Measurements from ENCODE around the gene CHD9.
"Not testable (repeated sequence)": the region's sequence is repeated elsewhere in the genome, so short reads cannot be mapped to it uniquely, and the experiment has no call there.

CHD9 gene

DNA sequence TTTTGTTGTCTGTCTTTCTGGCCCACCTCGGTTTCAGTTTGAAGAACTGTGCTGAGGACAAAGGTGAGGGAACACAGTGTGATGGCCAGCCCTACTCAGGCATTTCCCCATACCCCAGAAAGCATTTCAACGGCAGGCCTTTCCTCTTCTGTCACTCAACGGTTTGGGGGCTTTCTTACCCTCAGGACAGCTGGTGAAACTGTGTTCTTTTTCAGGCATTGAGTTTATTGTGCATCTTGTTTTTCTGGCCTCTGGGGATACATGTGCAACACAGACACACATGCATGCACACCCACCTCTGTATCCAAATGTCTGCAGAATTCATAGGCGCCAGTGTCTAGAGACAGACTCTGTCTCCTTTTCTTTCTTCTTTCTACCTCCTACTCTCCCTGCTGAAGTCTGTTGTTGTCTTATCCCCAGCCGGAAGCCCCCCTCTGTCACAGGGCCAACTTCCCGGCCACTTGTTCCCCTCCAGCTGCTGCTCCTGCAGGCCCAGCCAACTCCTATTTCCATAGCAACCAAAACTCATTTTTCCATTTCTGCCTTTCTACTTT lies 17.0 kb downstream of the CHD9 start:
- no peak for DNase-seq (ENCODE audit: low read depth, low spot score)

DNA sequence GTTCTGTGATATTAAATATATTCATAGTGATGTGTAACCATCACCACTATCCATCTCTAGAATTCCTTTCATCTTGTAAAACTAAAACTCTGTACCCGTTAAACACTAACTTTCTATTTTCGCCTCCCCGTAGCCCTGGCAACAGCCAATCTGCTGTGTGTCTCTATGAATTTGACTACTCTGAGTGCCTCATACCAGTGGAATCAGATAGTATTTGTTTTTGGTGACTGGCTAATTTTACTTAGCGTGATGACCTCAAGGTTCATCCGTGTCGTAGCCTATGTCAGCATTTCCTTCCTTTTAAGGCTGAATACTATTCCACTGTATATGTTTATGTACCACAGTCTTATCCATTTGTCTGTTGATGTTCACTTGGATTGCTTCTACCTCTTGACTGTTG lies 18.2 kb downstream of the CHD9 start:
- no peak for DNase-seq (ENCODE audit: low read depth, low spot score)

GRCh38 chr16:53074296-53074695 lies 19.5 kb downstream of the CHD9 start:
- DNase-seq (ENCODE audit: low read depth, low spot score), result not testable (repeated sequence)

- DNase-seq (ENCODE audit: low read depth, low spot score), result not testable (repeated sequence)
Observed at GRCh38 chr16:53075461-53075860, 20.7 kb downstream of the CHD9 start.

DNA sequence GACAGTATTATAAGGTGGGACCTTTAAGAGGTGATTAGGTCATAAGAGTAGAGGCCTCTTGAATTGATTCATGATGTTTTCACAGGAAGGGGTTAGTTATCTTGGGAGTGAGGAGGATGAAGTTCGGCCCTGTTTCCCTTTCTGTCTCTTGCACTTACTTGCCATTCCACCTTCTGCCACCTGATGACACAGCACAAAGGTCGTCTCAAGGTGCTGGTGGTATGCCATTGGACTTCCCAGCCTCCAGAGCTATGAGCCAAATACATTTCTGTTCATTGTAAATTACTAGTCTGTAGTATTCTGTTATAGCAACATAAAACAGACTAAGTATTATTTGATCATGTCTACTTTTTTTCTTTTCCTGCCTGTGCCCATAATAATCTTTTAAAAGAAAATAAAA lies 23.5 kb downstream of the CHD9 start:
- DNase-seq (ENCODE audit: low read depth, low spot score), result no peak

- no peak for DNase-seq (ENCODE audit: low read depth, low spot score)
Observed at GRCh38 chr16:53078765-53079485, 24.1 kb downstream of the CHD9 start.

DNA sequence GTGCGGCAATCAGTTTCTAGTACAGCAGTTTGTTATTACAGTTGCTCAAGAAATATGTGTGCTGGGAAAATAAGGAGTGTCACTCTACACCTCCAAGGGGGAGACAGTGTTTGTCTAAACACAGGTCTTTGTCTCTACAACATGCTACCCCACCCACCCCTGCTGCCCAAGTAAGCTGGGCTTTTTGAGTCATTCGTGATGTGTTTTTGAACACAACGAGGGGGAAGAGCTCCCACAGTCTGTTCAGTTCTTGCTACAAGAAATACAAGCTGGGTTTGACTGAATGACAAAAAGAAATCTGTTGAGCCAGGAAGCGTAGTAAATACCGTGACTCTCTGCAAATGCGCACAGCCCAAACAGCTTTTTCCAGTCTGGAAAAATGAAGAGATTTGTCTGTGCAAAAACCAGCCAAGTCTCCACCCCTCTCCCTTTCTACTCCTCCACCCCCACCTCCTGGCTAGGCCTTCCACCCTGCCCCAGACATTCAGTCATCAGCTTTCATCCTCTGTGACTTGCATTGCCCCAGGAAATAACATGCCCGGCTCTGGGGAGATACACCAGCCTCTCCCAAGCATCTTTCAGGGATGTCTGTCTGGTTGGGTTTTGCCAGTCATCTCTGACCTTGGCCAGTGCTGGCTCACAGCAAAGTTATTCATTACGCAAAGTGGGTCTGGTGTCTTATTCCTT lies 25.7 kb downstream of the CHD9 start:
- no peak for DNase-seq (ENCODE audit: low read depth, low spot score)

DNA sequence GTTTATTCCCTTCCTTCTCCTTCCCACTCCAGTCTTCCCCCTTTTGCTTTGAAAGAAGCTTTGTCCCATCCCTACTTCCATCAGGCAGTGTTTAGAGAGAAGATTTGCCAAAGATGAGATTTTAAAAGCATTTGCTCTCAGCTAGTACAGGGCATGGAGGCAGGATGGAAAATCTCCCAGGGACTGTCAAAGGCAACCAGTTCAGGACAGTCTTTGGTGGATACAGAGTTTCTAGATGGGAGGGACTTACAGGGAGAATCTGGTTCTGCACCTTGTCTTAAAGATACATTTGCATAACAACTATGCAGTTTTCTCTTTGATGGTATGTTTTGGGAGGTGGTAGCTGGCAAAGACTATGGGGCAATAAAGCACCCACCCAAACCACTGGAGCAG lies 26.2 kb downstream of the CHD9 start:
- DNase-seq (ENCODE audit: low read depth, low spot score), result no peak

GRCh38 chr16:53081686-53082407 lies 27.1 kb downstream of the CHD9 start:
- DNase-seq (ENCODE audit: low read depth, low spot score), result no peak

GRCh38 chr16:53082509-53082908 lies 27.7 kb downstream of the CHD9 start:
- no peak for DNase-seq (ENCODE audit: low read depth, low spot score)

DNA sequence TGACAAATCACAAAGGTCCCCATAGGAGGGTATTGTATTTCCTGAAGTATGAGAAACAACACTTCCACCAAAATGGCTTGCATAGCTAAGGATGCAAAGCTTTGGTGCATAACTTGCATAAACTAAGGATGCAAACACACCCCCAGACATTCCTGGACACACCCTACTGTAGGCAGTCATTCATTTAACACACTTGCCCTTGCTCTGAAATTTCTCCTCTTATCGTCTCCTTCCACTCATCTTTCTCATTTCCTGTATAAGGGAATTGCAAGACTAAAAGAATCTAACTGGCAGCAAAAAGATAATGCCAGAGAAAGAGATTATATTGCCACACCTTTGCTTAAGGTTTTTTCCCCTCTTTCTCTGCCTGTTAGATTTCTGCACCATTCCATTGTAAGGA lies 28.3 kb downstream of the CHD9 start:
- DNase-seq (ENCODE audit: low read depth, low spot score), result no peak

DNA sequence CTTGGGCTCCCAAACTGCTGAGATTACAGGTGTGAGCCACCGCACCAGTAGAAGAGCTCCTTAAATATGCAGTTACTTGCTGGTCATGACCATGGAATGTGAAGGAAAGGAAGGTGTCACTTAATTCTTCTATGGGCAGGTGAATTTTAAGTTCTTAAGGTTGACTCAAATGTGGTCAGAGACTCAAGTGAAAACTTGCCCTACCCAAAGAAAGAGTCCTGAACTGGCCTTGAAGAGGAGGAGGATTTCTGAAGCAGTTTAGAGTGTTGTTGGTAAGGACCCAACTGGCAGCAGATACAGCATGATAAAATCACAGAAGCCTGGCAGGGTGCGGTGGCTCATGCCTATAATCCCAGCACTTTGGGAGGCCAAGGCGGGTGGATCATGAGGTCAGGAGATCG lies 29.4 kb downstream of the CHD9 start:
- DNase-seq (ENCODE audit: low read depth, low spot score), result no peak

GRCh38 chr16:53084746-53085334 lies 30.0 kb downstream of the CHD9 start:
- no peak for DNase-seq (ENCODE audit: low read depth, low spot score)

- DNase-seq (ENCODE audit: low read depth, low spot score), result no peak
Observed at GRCh38 chr16:53085369-53085843, 30.6 kb downstream of the CHD9 start.

GRCh38 chr16:53085931-53086421 lies 31.2 kb downstream of the CHD9 start:
- DNase-seq (ENCODE audit: low read depth, low spot score), result no peak

DNA sequence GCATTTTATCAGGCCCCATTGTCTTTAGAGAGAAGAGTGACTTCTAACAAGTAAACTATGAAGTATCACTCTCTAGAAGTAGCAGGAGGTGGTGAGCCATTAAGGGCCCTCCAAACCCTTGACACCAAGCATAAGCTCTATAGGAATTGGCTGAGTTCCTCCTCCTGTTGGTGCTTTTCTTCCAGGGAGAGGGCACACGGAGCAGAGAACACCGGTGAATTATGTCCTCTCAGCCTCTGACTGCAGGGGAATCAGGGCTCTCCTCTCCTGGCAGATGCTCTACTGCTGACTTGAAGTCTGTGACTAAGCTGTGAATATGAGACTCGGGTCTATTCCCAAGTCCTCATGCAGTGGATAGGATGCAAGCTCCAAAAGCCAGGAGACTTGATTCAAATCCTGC lies 32.3 kb downstream of the CHD9 start:
- DNase-seq (ENCODE audit: low read depth, low spot score), result no peak

DNA sequence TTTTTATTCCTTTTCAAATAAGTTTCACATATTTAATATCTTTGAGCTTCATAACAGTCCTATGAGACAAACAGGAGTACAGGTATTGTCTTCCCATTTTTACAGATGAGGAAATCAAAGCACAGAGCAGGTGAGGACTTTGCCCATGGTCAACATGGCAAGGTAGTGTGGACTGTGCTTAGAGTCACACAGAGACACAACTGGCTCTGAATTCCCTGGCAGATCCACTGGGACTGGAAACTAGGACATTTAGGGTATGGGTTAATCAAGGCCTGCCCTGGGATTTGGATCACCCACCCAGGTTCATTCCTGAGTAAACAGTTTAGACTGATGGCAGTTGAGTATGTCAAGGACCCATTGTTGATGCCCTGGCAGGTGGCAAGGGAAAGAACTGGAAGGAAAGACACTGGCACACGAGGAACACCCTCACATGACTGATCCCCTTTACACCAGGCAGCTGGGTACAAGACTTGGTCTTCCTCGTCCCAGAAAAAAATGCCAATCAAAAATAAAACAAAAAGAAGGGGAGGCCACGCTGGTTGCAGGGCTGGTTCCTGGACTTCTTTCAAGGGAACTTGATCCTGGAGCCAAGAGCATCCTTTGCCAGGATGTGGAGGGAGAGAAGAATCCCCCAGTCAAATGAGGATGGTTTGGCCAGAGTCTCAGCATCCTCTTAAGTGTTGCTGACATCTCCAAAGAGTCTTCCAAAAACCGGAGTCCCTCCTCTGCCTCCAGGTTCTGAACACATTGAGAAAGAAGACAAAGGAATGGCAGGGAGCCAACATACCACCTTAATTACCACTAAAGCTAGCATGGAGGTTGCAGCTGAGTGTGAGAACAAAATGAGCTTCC lies 34.9 kb downstream of the CHD9 start:
- no peak for DNase-seq (ENCODE audit: low read depth, low spot score)

DNA sequence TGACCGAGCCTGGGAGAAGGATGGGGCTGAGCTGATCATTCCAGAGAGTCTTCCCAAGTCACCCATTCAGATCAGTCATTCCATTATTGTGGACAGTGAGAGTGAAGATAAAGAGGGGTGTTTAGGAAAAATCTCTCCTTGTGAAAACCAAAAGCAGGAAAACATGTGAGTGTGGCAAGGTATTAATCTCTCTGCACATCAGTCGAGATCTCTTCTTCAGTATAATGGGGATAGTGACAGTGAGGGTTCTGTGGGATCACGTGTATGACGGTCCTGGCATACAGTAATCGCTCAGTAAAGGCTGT lies 35.4 kb downstream of the CHD9 start:
- DNase-seq (ENCODE audit: low read depth, low spot score), result no peak

DNA sequence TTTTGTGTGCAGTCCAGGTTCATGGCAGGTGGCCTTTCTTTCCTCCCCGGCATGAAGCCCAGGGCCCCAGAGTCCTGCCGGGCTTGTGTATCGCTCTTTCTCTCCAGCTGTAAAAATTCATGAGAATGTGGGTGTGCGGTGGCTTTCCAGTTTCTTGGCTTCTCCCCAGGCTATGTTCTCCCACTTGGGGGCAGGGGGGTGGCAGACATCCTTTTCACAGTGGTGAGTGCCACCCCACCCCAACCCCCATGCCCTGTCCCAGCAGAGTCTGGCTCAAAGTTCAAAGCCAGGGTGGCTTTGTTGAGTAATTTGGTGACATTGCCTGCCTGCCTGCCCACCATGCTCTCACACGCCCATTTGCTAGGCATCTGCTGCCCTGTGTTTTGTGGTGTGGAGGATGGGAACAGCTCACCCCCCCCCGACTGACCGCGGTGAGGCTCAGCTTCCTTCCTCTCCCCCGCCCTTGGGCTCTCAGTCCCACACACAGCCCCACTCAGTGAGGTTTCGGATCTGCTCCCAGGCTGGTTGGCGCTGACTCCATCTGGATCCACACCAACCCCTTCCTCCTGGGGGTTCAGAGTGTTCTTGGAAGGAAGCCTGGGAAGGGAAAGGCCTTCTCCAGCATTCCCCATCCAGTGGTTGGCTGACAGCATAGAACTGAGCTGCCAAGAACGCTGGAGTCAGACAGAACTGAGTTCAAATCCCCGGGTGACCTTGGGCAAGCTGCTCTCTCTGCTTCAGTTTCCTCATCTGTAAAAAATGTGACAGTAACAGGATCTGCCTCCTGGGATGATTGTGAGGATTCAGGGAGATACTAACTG lies 36.0 kb downstream of the CHD9 start:
- no peak for DNase-seq (ENCODE audit: low read depth, low spot score)

Measured in activated CD4-positive, CD25-positive, alpha-beta regulatory T cell treated with anti-CD3 and anti-CD28 coated beads, Interleukin-2, amount 50 U/mL, for 16 hours (primary cell).